GM13977 (cell line): ENCODE data around the gene NEK11.
"Not testable (repeated sequence)": the region's sequence is repeated elsewhere in the genome, so short reads cannot be mapped to it uniquely, and the experiment has no call there.

Experiments
- DNase-seq: peaks from one replicate; pipeline ENCODE4 v3.0.0; 2012; ENCODE audit warnings: low spot score
- in situ Hi-C: fragments of 300-500 bp; cut with MboI; formaldehyde crosslinking; loops from one replicate; pipeline ENCODE4 v1.12.0; 2022; ENCODE audit warnings: low sequenced_read_pairs, low pct_unique_long_range_greater_than_20kb, mixed read lengths, inconsistent platforms; ENCODE audit not compliant: unreplicated experiment
- TF ChIP-seq, protein P1 (sequence below): IDR thresholded peaks from 2 replicates; pipeline ENCODE4 v1.5.1; 2012; ENCODE audit warnings: mild to moderate bottlenecking, control low read depth; ENCODE audit not compliant: insufficient read depth; ENCODE audit errors: extremely low read depth, missing control alignments

NEK11 gene

DNA sequence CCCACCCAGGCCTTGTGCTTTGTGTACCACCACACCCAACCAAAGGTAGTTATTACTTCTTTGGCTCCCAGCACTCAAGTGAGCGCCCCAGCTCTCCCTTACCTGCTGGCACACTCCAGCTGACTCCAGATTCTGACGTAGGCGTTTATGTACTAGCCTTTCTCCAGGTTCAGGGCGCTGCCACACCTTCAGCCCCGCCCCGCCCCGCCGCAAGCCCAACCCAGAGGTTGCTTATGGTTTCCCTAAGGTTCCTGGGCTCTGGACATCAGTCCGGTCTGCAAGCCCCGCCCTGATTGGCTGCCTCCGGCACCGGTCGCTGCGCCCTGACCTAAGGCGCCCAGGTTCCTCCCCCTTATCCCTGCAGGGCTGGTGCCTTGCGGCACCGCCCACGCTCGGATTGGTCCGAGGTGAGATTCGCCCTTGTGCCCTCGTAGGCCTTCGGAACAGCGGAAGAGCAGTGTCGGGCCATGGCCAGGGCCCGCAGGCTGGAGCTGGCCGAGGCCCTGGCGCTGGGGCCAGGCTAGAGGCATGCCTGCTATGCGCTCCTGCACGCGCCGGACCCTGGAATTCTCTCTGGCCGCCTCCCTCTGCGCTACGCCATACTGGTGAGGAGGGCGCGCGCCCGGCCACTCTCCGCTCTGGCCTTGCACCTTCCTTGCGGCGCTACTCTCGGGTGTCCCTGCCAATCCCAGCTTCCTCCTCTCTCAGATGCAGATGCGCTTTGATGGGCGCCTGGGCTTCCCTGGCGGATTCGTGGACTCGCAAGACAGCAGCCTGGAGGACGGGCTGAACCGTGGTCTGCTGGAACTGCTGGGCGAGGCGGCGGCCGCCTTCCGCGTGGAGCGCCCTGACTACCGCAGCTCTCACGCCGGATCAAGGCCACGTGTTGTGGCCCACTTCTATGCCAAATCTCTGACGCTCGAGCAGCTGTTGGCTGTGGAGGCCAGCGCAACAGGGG lies 335.1 kb downstream of the NEK11 start:
- DNase-seq = peak; percentile 60
- TF ChIP-seq, protein P1, sequence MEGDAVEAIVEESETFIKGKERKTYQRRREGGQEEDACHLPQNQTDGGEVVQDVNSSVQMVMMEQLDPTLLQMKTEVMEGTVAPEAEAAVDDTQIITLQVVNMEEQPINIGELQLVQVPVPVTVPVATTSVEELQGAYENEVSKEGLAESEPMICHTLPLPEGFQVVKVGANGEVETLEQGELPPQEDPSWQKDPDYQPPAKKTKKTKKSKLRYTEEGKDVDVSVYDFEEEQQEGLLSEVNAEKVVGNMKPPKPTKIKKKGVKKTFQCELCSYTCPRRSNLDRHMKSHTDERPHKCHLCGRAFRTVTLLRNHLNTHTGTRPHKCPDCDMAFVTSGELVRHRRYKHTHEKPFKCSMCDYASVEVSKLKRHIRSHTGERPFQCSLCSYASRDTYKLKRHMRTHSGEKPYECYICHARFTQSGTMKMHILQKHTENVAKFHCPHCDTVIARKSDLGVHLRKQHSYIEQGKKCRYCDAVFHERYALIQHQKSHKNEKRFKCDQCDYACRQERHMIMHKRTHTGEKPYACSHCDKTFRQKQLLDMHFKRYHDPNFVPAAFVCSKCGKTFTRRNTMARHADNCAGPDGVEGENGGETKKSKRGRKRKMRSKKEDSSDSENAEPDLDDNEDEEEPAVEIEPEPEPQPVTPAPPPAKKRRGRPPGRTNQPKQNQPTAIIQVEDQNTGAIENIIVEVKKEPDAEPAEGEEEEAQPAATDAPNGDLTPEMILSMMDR = no peak
- in situ Hi-C loops = no loop called here

DNA sequence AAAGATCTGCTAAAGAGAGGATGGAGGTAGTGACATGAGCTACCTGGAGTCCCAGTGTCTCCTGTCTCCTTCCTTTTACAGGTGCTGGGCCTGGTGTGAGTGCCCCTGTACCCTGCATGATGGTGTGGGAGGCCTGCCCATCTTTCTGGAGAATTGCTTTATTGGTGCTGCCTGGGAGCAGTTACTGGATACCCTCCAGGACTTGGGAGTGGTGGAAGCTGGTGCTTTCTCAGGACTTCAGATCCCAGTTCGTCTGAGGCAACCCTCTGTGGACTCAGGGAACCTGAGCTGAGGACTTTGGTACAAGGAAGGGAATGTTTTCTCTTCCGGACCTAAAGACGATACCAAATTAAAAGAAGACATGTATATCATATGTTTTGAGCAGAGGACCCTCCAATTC lies 336.6 kb downstream of the NEK11 start:
- DNase-seq = no peak
- TF ChIP-seq, protein P1 = no peak
- in situ Hi-C loops = no loop called here

DNA sequence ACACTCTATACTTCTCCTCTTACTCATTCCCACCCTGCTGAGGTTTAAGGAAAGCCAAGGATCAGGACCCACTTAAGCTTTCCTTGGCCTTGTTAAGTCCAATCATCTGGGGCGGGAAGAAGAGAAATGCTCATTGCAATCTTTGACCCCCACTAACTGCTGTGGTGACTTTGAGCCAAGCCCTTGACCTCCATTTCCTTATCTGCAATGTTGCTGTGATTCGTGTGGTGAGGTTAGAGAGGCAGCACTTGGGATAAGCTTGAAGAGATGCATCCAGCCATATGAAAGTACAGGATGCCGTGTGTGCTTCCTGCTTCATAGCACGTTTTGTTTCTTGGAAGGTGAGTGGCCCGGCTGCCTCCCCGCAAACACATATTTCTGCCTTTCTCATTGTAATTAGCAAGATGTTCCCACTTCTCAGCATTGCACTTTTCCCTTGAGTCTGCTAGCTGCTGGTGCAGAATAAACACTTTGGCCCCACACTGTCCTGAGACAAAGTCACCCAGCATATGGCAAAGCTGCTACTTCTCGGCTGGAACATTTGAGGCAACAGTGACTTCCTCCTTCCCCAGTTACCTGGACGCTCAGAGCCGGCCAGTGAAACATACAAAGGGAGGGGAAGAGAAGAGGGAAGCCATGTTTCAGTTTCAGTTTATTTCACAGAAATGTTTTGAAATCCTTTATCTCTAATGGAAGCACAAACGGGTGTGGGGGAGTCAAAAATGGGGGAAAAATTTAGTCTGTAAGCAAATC lies 344.4 kb downstream of the NEK11 start:
- TF ChIP-seq, protein P1 = peak; percentile 2
- no peak for DNase-seq
- in situ Hi-C loops = no loop called here

DNA sequence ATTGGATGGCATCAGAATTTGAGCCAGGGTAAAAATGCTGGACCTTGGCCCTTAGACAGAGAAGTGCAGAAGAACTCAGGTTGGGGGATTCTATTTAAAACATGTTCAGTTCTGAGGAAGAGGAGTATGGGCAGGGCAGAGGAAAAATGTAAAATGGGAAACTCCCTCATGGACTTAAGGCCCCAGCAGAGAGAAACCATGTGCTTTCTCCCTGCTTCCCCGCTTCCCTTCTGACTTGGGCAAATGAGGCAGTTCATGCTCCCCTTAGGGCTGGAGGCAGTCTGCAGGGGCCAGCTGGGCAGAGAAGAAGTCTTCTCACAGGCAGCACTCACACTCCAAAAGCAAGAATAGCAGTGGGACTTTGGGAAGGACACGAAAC lies 345.0 kb downstream of the NEK11 start:
- in situ Hi-C loops = no loop called here
- DNase-seq = no peak
- TF ChIP-seq, protein P1 = no peak

DNA sequence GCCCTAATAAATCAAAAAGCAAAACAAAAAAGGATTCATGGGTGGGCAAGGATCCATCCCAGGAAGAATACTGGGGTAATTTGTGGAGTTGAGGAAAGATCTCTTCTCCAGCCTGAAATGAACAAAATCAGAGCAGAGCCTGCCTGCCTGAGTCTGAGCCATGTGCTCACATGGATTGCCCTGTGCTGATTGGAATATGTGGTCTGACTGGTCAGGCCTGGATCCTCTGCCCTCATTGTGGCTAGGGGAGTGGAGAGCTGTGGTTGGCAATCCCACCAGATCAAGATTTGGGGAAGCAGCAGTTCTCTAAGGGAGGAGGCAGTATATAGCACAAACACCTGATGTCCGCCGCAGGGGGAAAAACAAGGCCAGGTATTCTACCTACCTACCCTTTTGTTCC lies 348.1 kb downstream of the NEK11 start:
- in situ Hi-C loops = no loop called here
- no peak for DNase-seq
- TF ChIP-seq, protein P1 = no peak

DNA sequence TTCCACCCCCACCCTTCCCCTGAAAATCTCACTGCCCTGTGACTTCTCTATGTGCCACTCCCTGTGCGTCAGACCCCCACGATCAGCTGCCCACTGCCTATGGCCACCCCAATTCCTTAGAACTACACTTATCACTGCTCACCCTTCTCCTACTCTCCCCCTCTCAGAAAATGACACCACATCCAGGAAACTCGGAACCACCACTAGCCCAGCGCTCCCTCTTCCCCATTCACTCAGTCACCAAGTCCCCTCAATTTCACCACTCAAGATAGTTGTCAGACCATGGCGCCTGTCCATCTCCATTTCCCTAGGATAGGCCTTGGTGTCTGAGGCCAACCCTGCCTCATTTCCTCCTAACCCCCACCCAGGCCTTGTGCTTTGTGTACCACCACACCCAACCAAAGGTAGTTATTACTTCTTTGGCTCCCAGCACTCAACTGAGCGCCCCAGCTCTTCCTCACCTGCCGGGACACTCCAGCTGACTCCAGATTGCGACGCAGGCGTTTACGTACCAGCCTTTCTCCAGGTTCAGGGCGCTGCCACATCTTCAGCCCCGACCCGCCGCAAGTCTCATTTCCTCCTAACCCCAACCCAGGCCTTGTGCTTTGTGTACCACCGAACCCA lies 354.3 kb downstream of the NEK11 start:
- in situ Hi-C loops, DNase-seq: not testable (repeated sequence)
